HepG2 (cell line): ENCODE results near the gene STIP1. TPM values are rescaled to one million over a fixed set of nuclear protein-coding genes. Genes with fewer than 3 reads are reported as not detected.

ENCODE experiments used
- ADNP ChIP-seq: sonication (generic); formaldehyde crosslinking; IDR thresholded peaks from 2 replicates; pipeline ENCODE4 v1.4.0; 2020; ENCODE audit warnings: missing genetic modification reagents
- ASH2L ChIP-seq: fragments of 300-600, 200-600 bp; sonication (generic); IDR thresholded peaks from 2 replicates; pipeline ENCODE4 v1.7.0; 2017; ENCODE audit warnings: low read depth, mild to moderate bottlenecking, moderate library complexity, mixed read lengths, low read length; ENCODE audit not compliant: insufficient read length
- BCL6 ChIP-seq: IDR thresholded peaks from 2 replicates; pipeline ENCODE4 v1.6.1; 2016; ENCODE audit warnings: missing genetic modification reagents, missing compliant biosample characterization
- CBFB ChIP-seq: sonication (generic); formaldehyde crosslinking; IDR thresholded peaks from 2 replicates; pipeline ENCODE4 v1.4.0; 2020; ENCODE audit warnings: missing genetic modification reagents
- GTF3A ChIP-seq: sonication (generic); formaldehyde crosslinking; conservative IDR thresholded peaks from 2 replicates; pipeline ENCODE4 v1.4.0; 2020; ENCODE audit warnings: mild to moderate bottlenecking, missing genetic modification reagents
- HOXD1 ChIP-seq: sonication (generic); formaldehyde crosslinking; IDR thresholded peaks from 2 replicates; pipeline ENCODE4 v1.5.0; 2020; ENCODE audit warnings: missing genetic modification reagents
- PRMT3 ChIP-seq: sonication (generic); formaldehyde crosslinking; IDR thresholded peaks from 2 replicates; pipeline ENCODE4 v1.8.1; 2022; ENCODE audit warnings: low read depth, mild to moderate bottlenecking, moderate library complexity, missing genetic modification reagents, borderline replicate concordance
- SOX6 ChIP-seq, 2 experiments: fragments of 450-650 bp in 1 of 2; sonication (generic) in 1 of 2; formaldehyde crosslinking in 1 of 2; IDR thresholded peaks; 2 replicates each; pipeline versions ENCODE4 v1.4.0 to v1.6.1; 2017 to 2020; ENCODE audit warnings: antibody characterized with exemption in 1 of 2, mild to moderate bottlenecking in 1 of 2, missing genetic modification reagents in 1 of 2
- SRSF1 ChIP-seq: fragments of 200-400 bp; formaldehyde crosslinking; optimal IDR thresholded peaks from 2 replicates; pipeline ENCODE3; 2017; ENCODE audit warnings: mild to moderate bottlenecking, low read depth, low read length, moderate library complexity
- TP53 ChIP-seq: sonication (generic); formaldehyde crosslinking; conservative IDR thresholded peaks from 2 replicates; pipeline ENCODE4 v1.4.0; 2020; ENCODE audit warnings: missing genetic modification reagents
- ZNF232 ChIP-seq: sonication (generic); formaldehyde crosslinking; IDR thresholded peaks from 2 replicates; pipeline ENCODE4 v1.4.0; 2020; ENCODE audit warnings: missing genetic modification reagents, borderline replicate concordance
- ZNF235 ChIP-seq: sonication (generic); formaldehyde crosslinking; IDR thresholded peaks from 2 replicates; pipeline ENCODE4 v1.8.1; 2023; ENCODE audit warnings: mild to moderate bottlenecking, missing genetic modification reagents, borderline replicate concordance
- ZNF251 ChIP-seq: sonication (generic); formaldehyde crosslinking; IDR thresholded peaks from 2 replicates; pipeline ENCODE4 v1.9.0; 2021; ENCODE audit warnings: mild to moderate bottlenecking, missing genetic modification reagents
- ZNF432 ChIP-seq: sonication (generic); formaldehyde crosslinking; IDR thresholded peaks from 2 replicates; pipeline ENCODE4 v1.5.0; 2020; ENCODE audit warnings: missing genetic modification reagents, mild to moderate bottlenecking, borderline replicate concordance
- ZNF614 ChIP-seq: IDR thresholded peaks from 2 replicates; pipeline ENCODE4 v1.6.1; 2018; ENCODE audit warnings: missing biosample characterization, missing genetic modification reagents, inconsistent platforms, borderline replicate concordance
- ZNF761 ChIP-seq: sonication (generic); formaldehyde crosslinking; conservative IDR thresholded peaks from 2 replicates; pipeline ENCODE4 v1.4.0; 2020; ENCODE audit warnings: mild to moderate bottlenecking, missing genetic modification reagents
- polyA plus RNA-seq, 8 experiments: library from polyadenylated mRNA; depleted of rRNA in 3 of 8; stranded (reverse) in 7 of 8; unstranded in 1 of 8; fragments of >200 nt; fragmentation: Illumina TruSeq in 4 of 8; extraction: Trizol in 4 of 8; gene quantifications; 2 replicates each; pipeline versions ENCODE4 v1.2.1 to v1.2.3, GENCODE V29; 2011 to 2016; ENCODE audit warnings: low read depth in 4 of 8, missing spikeins in 1 of 8, mixed read lengths in 1 of 8; ENCODE audit not compliant: insufficient read depth in 1 of 8
- total RNA-seq, 5 experiments: library from RNA; depleted of rRNA; stranded (reverse); fragments of >200 nt; fragmentation: Illumina TruSeq; extraction: Trizol; gene quantifications; 2 replicates each; pipeline ENCODE4 v1.2.3, GENCODE V29; 2016; ENCODE audit warnings: low read depth in 1 of 5
- TF ChIP-seq, protein P1 (sequence below): sonication (generic); formaldehyde crosslinking; IDR thresholded peaks from 2 replicates; pipeline ENCODE4 v1.5.0; 2020; ENCODE audit warnings: mild to moderate bottlenecking, missing genetic modification reagents
- TF ChIP-seq, protein P2 (sequence below): sonication (generic); formaldehyde crosslinking; IDR thresholded peaks from 2 replicates; pipeline ENCODE4 v1.4.0; 2020; ENCODE audit warnings: missing genetic modification reagents, mild to moderate bottlenecking, borderline replicate concordance
- TF ChIP-seq, protein P3 (sequence below): sonication (generic); formaldehyde crosslinking; conservative IDR thresholded peaks from 2 replicates; pipeline ENCODE4 v1.8.1; 2023; ENCODE audit warnings: missing genetic modification reagents
- TF ChIP-seq, protein P4 (sequence below): sonication (generic); formaldehyde crosslinking; IDR thresholded peaks from 2 replicates; pipeline ENCODE4 v1.5.1; 2020; ENCODE audit warnings: mild to moderate bottlenecking, missing genetic modification reagents, borderline replicate concordance
- TF ChIP-seq, protein P5 (sequence below): sonication (generic); formaldehyde crosslinking; IDR thresholded peaks from 2 replicates; pipeline ENCODE4 v1.8.0; 2022; ENCODE audit warnings: mild to moderate bottlenecking, missing genetic modification reagents, moderate library complexity

The STIP1 gene
- total and polyA plus RNA-seq, 2 of the 13 experiments (the other 11 are each of a cell fraction or from before 2014, with no cell fraction given): 81.1 to 217 TPM

DNA sequence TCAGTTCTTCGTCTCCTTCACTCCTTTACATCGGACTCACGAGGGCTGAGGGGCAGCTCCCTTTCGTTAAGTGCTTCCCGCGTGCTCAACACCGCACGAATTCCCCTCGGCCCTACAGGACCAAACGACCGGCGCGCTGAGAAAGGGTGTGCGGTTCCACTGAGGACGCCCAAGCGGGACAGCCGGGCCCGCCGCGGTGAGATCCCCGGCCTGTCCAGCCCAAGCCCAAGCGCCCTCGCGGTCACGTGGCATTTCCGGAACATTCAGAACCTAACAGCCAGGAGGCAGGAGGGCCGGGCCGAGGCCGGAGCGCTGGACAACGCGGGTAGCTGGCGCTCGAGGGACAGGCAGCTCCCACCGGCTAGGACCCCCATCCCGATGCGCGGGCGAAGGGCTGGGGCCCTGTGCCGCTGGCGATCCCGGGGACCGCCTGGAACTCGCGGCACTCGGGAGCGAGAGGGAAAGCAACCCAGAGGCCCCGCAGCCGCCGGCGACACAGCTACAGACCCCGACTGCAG is 737 bp upstream of the STIP1 start (continued):
- TF ChIP-seq, protein P1, sequence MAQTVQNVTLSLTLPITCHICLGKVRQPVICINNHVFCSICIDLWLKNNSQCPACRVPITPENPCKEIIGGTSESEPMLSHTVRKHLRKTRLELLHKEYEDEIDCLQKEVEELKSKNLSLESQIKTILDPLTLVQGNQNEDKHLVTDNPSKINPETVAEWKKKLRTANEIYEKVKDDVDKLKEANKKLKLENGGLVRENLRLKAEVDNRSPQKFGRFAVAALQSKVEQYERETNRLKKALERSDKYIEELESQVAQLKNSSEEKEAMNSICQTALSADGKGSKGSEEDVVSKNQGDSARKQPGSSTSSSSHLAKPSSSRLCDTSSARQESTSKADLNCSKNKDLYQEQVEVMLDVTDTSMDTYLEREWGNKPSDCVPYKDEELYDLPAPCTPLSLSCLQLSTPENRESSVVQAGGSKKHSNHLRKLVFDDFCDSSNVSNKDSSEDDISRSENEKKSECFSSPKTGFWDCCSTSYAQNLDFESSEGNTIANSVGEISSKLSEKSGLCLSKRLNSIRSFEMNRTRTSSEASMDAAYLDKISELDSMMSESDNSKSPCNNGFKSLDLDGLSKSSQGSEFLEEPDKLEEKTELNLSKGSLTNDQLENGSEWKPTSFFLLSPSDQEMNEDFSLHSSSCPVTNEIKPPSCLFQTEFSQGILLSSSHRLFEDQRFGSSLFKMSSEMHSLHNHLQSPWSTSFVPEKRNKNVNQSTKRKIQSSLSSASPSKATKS (CRISPR knock-in tag): peak; percentile 95
- 0 out of 2 replicates have a peak, but pooled peaks have one; percentile 34 for TF ChIP-seq HOXD1
- TF ChIP-seq, protein P2, sequence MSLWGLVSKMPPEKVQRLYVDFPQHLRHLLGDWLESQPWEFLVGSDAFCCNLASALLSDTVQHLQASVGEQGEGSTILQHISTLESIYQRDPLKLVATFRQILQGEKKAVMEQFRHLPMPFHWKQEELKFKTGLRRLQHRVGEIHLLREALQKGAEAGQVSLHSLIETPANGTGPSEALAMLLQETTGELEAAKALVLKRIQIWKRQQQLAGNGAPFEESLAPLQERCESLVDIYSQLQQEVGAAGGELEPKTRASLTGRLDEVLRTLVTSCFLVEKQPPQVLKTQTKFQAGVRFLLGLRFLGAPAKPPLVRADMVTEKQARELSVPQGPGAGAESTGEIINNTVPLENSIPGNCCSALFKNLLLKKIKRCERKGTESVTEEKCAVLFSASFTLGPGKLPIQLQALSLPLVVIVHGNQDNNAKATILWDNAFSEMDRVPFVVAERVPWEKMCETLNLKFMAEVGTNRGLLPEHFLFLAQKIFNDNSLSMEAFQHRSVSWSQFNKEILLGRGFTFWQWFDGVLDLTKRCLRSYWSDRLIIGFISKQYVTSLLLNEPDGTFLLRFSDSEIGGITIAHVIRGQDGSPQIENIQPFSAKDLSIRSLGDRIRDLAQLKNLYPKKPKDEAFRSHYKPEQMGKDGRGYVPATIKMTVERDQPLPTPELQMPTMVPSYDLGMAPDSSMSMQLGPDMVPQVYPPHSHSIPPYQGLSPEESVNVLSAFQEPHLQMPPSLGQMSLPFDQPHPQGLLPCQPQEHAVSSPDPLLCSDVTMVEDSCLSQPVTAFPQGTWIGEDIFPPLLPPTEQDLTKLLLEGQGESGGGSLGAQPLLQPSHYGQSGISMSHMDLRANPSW (CRISPR knock-in tag): peak; percentile 71; the same call in 1 of the 2 replicates
- peak; percentile 78 for TF ChIP-seq CBFB
- peak; percentile 74 for TF ChIP-seq SRSF1
- no peak for TF ChIP-seq GTF3A (CRISPR knock-in tag)
- peak; percentile 48; the same call in 1 of the 2 replicates for TF ChIP-seq ZNF614 (CRISPR knock-in tag)
- peak; percentile 63 for TF ChIP-seq BCL6 (CRISPR knock-in tag)
- TF ChIP-seq ZNF232: peak; percentile 83
- no peak for TF ChIP-seq ADNP (CRISPR knock-in tag)
- 0 out of 2 replicates have a peak, but pooled peaks have one; percentile 83 for TF ChIP-seq ZNF761 (CRISPR knock-in tag)
- TF ChIP-seq, protein P3, sequence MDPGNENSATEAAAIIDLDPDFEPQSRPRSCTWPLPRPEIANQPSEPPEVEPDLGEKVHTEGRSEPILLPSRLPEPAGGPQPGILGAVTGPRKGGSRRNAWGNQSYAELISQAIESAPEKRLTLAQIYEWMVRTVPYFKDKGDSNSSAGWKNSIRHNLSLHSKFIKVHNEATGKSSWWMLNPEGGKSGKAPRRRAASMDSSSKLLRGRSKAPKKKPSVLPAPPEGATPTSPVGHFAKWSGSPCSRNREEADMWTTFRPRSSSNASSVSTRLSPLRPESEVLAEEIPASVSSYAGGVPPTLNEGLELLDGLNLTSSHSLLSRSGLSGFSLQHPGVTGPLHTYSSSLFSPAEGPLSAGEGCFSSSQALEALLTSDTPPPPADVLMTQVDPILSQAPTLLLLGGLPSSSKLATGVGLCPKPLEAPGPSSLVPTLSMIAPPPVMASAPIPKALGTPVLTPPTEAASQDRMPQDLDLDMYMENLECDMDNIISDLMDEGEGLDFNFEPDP (CRISPR knock-in tag): 0 out of 2 replicates have a peak, but pooled peaks have one; percentile 80
- TF ChIP-seq ASH2L: peak; percentile 81
- TF ChIP-seq ZNF432 (CRISPR knock-in tag): 0 out of 2 replicates have a peak, but pooled peaks have one; percentile 69
- TF ChIP-seq, protein P4, sequence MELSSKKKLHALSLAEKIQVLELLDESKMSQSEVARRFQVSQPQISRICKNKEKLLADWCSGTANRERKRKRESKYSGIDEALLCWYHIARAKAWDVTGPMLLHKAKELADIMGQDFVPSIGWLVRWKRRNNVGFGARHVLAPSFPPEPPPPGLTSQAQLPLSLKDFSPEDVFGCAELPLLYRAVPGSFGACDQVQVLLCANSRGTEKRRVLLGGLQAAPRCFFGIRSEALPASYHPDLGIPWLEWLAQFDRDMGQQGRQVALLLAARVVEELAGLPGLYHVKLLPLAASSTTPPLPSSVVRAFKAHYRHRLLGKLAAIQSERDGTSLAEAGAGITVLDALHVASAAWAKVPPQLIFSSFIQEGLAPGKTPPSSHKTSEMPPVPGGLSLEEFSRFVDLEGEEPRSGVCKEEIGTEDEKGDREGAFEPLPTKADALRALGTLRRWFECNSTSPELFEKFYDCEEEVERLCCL (CRISPR knock-in tag): peak; percentile 90; the same call in 1 of the 2 replicates
- no peak for TF ChIP-seq TP53 (CRISPR knock-in tag)
- TF ChIP-seq PRMT3: no peak
- TF ChIP-seq, protein P5, sequence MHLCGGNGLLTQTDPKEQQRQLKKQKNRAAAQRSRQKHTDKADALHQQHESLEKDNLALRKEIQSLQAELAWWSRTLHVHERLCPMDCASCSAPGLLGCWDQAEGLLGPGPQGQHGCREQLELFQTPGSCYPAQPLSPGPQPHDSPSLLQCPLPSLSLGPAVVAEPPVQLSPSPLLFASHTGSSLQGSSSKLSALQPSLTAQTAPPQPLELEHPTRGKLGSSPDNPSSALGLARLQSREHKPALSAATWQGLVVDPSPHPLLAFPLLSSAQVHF: peak; percentile 92
- TF ChIP-seq ZNF251 (CRISPR knock-in tag): 0 out of 2 replicates have a peak, but pooled peaks have one; percentile 86
- TF ChIP-seq ZNF235 (CRISPR knock-in tag): peak; percentile 80; the same call in 1 of the 2 replicates
- TF ChIP-seq SOX6 (IDR thresholded peaks at IDR 0.05): no peak
- peak; percentile 68 for TF ChIP-seq SOX6 (CRISPR knock-in tag; IDR thresholded peaks at IDR 0.05)
